Measurements from ENCODE around the gene CPEB4. TPM values are rescaled to one million over a fixed set of nuclear protein-coding genes. Genes with fewer than 3 reads are reported as not detected.
A peak's percentile ranks its signal among the peaks of the same experiment; 100 is the strongest.

CPEB4 gene
- total RNA-seq, 1 donor from 2014 or later = 12.5 TPM

DNA sequence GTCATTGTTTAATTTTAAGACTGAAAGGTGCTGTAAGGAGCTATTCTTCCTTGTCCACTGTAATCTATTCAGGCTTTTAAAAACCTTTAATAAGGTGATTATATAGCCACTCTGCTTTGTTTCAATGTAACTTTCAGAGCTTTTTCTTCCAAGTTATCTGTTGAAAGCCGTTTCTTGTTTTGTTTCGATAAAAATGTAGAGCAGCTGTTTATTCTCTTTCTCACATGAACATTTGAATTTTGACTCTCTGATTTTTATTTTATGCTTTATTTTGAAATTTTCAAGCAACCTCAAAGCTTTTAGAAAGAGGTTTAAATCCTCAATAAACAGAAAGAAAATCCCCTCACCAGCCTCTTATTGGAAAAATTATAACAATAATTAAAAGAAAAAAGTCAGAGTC is 47.2 kb downstream of the CPEB4 start:
- no peak overlapping the region for H3K4me3 ChIP-seq
- Mint-ChIP-seq H3K4me3 (no peak overlapping the region), H3K4me1 (peaks cover 6% of the 10 kb centered on the region), H3K36me3 (no peaks in the 10 kb centered on the region), H3K9me3 (no peaks in the 10 kb centered on the region), H3K27me3 (ENCODE audit: insufficient read depth, low read depth) (no peaks in the 10 kb centered on the region), H3K27ac (no peak overlapping the region)
- TF ChIP-seq CTCF (IDR thresholded peaks at IDR 0.05) (no peak), EZH2 (IDR thresholded peaks at IDR 0.05) (no peak), EZH2phosphoT487 (IDR thresholded peaks at IDR 0.05) (no peak)
- H3K27me3 ChIP-seq = no peaks in the 10 kb centered on the region
- H3K27ac ChIP-seq = no peak overlapping the region
- no peak overlapping the region for H2AFZ ChIP-seq (replicated peaks)
- H3K4me2 ChIP-seq = peak overlapping the region; percentile 36
- DNase-seq (ENCODE audit: low spot score) = no peak
- H3K9me3 ChIP-seq (ENCODE audit: low read depth) = no peaks in the 10 kb centered on the region
- no peaks in the 10 kb centered on the region for H4K20me1 ChIP-seq (ENCODE audit: low read depth)
- H3F3A ChIP-seq (ENCODE audit: low read depth) = no peaks in the 10 kb centered on the region
- H3K4me1 ChIP-seq = peaks cover 28% of the 10 kb centered on the region
- H3K9ac ChIP-seq = no peak overlapping the region
- H3K79me2 ChIP-seq (ENCODE audit: low read depth) = no peaks in the 10 kb centered on the region
- H3K36me3 ChIP-seq = no peaks in the 10 kb centered on the region

- no peak overlapping the region for H2AFZ ChIP-seq (replicated peaks)
- peak overlapping the region; percentile 43 for H3K4me2 ChIP-seq
- H3K4me3 ChIP-seq = no peak overlapping the region
- Mint-ChIP-seq H3K4me1 (peaks cover 11% of the 10 kb centered on the region), H3K36me3 (no peaks in the 10 kb centered on the region), H3K9me3 (no peaks in the 10 kb centered on the region), H3K27me3 (ENCODE audit: insufficient read depth, low read depth) (no peaks in the 10 kb centered on the region), H3K4me3 (no peak overlapping the region), H3K27ac (no peak overlapping the region)
- H3K79me2 ChIP-seq (ENCODE audit: low read depth) = no peaks in the 10 kb centered on the region
- no peaks in the 10 kb centered on the region for H4K20me1 ChIP-seq (ENCODE audit: low read depth)
- DNase-seq (ENCODE audit: low spot score) = no peak
- H3K27ac ChIP-seq = no peak overlapping the region
- no peaks in the 10 kb centered on the region for H3K27me3 ChIP-seq
- peaks cover 5% of the 10 kb centered on the region for H3F3A ChIP-seq (ENCODE audit: low read depth)
- H3K9me3 ChIP-seq (ENCODE audit: low read depth) = no peaks in the 10 kb centered on the region
- no peak overlapping the region for H3K9ac ChIP-seq
- no peak for TF ChIP-seq EZH2phosphoT487 (IDR thresholded peaks at IDR 0.05)
- TF ChIP-seq EZH2 (IDR thresholded peaks at IDR 0.05) = no peak
- no peak for TF ChIP-seq CTCF (IDR thresholded peaks at IDR 0.05)
- peaks cover 46% of the 10 kb centered on the region for H3K4me1 ChIP-seq
- no peaks in the 10 kb centered on the region for H3K36me3 ChIP-seq
Measured at GRCh38 chr5:173940269-173940668, 52.1 kb downstream of the CPEB4 start.

DNA sequence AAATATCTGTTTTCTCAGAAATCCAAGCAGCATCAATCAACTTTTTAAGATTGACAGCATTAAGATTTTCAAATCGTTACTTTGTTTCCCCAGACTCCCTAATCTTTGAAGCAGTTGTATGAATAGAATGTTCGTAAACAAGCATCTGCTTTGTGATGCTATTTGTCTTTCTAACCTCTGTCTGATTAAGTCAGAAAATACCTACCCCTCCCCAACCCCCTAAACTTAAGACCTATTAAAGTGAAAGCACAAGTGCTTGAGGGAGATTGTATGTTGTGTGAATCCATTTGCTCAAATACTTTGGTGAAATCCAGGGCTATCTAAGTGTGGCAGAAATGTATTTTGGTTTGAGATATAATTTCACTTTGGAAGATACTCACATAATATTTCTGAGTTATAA is 53.0 kb downstream of the CPEB4 start:
- no peak overlapping the region for H3K4me3 Mint-ChIP-seq

More for the DNA sequence above, 53.0 kb downstream of the CPEB4 start:
- no peaks in the 10 kb centered on the region for H4K20me1 ChIP-seq (ENCODE audit: low read depth)
- no peaks in the 10 kb centered on the region for H3K9me3 Mint-ChIP-seq
- H3K27me3 ChIP-seq = no peaks in the 10 kb centered on the region
- H3K4me2 ChIP-seq = peak overlapping the region; percentile 43
- H3K4me3 ChIP-seq = no peak overlapping the region
- peaks cover 38% of the 10 kb centered on the region for H3K4me1 ChIP-seq
- no peaks in the 10 kb centered on the region for H3K79me2 ChIP-seq (ENCODE audit: low read depth)
- H3K9me3 ChIP-seq (ENCODE audit: low read depth) = no peaks in the 10 kb centered on the region
- H3K36me3 Mint-ChIP-seq = no peaks in the 10 kb centered on the region
- H3K4me1 Mint-ChIP-seq = peaks cover 10% of the 10 kb centered on the region
- H3K27me3 Mint-ChIP-seq (ENCODE audit: insufficient read depth, low read depth) = no peaks in the 10 kb centered on the region
- no peaks in the 10 kb centered on the region for H3K36me3 ChIP-seq
- H3F3A ChIP-seq (ENCODE audit: low read depth) = peaks cover 5% of the 10 kb centered on the region
- TF ChIP-seq EZH2phosphoT487 (IDR thresholded peaks at IDR 0.05) (no peak), EZH2 (IDR thresholded peaks at IDR 0.05) (no peak), CTCF (IDR thresholded peaks at IDR 0.05) (no peak)
- H3K27ac ChIP-seq = no peak overlapping the region
- peak; percentile 19 for DNase-seq (ENCODE audit: low spot score)
- H3K27ac Mint-ChIP-seq = no peak overlapping the region
- H3K9ac ChIP-seq = no peak overlapping the region
- H2AFZ ChIP-seq (replicated peaks) = no peak overlapping the region
